ENCODE measurements around the gene APOL5. TPM values are rescaled to one million over a fixed set of nuclear protein-coding genes. Genes with fewer than 3 reads are reported as not detected.

The APOL5 gene
- total and polyA plus RNA-seq, 4 donors = 0.43 TPM; not detected in 3

DNA sequence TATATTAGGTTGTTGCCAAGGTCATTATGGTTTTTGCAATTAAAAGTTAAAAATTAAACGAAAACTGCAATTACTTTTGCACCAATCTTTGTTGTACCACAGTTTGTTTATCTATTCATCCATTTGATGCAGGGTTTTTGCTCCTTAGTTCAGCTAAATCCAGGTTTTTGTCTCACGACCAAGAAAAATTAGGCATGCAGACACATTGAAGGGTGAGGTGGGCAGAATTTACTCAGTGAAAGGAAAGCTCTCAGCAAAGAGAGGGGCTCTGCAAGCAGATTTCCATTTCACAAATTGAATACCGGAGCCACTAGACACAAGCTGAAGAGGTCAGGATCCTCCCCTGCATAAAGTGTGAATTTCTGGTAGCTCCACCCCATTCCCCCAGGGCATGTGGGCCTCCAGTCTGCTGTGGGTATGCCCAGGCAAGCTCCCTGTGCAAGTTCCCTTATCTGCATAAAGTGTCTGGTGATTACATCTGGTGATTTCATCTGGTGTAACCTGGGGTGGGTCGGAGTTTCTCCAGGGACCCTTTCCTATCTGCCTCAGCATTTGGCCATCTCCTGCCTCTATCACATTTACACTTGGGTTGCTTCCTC lies 36.1 kb upstream of the APOL5 start:
- TF ChIP-seq SP1 (IDR thresholded peaks at IDR 0.05) (no peak), FOXA1 (IDR thresholded peaks at IDR 0.05) (no peak), HNF4G (IDR thresholded peaks at IDR 0.05) (no peak), JUND (IDR thresholded peaks at IDR 0.05) (no peak), GABPA (IDR thresholded peaks at IDR 0.05 in 1 of 2, conservative IDR thresholded peaks at IDR 0.05 in 1 of 2) (no peak), FOXA2 (IDR thresholded peaks at IDR 0.05) (no peak), RAD21 (IDR thresholded peaks at IDR 0.05) (no peak), EGR1 (IDR thresholded peaks at IDR 0.05; ENCODE audit: low read depth in 2 of 2) (no peak), YY1 (IDR thresholded peaks at IDR 0.05) (no peak), RXRA (IDR thresholded peaks at IDR 0.05) (no peak), NR2F2 (IDR thresholded peaks at IDR 0.05) (no peak), HNF4A (conservative IDR thresholded peaks at IDR 0.05) (no peak), TAF1 (conservative IDR thresholded peaks at IDR 0.05) (no peak)
- TF ChIP-seq, protein P1, sequence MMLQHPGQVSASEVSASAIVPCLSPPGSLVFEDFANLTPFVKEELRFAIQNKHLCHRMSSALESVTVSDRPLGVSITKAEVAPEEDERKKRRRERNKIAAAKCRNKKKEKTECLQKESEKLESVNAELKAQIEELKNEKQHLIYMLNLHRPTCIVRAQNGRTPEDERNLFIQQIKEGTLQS (IDR thresholded peaks at IDR 0.05) = no peak
- TF ChIP-seq, protein P2, sequence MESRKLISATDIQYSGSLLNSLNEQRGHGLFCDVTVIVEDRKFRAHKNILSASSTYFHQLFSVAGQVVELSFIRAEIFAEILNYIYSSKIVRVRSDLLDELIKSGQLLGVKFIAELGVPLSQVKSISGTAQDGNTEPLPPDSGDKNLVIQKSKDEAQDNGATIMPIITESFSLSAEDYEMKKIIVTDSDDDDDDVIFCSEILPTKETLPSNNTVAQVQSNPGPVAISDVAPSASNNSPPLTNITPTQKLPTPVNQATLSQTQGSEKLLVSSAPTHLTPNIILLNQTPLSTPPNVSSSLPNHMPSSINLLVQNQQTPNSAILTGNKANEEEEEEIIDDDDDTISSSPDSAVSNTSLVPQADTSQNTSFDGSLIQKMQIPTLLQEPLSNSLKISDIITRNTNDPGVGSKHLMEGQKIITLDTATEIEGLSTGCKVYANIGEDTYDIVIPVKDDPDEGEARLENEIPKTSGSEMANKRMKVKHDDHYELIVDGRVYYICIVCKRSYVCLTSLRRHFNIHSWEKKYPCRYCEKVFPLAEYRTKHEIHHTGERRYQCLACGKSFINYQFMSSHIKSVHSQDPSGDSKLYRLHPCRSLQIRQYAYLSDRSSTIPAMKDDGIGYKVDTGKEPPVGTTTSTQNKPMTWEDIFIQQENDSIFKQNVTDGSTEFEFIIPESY (IDR thresholded peaks at IDR 0.05) = no peak
- TF ChIP-seq, protein P3, sequence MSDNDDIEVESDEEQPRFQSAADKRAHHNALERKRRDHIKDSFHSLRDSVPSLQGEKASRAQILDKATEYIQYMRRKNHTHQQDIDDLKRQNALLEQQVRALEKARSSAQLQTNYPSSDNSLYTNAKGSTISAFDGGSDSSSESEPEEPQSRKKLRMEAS (IDR thresholded peaks at IDR 0.05) = no peak
- TF ChIP-seq, protein P4, sequence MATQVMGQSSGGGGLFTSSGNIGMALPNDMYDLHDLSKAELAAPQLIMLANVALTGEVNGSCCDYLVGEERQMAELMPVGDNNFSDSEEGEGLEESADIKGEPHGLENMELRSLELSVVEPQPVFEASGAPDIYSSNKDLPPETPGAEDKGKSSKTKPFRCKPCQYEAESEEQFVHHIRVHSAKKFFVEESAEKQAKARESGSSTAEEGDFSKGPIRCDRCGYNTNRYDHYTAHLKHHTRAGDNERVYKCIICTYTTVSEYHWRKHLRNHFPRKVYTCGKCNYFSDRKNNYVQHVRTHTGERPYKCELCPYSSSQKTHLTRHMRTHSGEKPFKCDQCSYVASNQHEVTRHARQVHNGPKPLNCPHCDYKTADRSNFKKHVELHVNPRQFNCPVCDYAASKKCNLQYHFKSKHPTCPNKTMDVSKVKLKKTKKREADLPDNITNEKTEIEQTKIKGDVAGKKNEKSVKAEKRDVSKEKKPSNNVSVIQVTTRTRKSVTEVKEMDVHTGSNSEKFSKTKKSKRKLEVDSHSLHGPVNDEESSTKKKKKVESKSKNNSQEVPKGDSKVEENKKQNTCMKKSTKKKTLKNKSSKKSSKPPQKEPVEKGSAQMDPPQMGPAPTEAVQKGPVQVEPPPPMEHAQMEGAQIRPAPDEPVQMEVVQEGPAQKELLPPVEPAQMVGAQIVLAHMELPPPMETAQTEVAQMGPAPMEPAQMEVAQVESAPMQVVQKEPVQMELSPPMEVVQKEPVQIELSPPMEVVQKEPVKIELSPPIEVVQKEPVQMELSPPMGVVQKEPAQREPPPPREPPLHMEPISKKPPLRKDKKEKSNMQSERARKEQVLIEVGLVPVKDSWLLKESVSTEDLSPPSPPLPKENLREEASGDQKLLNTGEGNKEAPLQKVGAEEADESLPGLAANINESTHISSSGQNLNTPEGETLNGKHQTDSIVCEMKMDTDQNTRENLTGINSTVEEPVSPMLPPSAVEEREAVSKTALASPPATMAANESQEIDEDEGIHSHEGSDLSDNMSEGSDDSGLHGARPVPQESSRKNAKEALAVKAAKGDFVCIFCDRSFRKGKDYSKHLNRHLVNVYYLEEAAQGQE (IDR thresholded peaks at IDR 0.05) = no peak
- TF ChIP-seq, protein P5, sequence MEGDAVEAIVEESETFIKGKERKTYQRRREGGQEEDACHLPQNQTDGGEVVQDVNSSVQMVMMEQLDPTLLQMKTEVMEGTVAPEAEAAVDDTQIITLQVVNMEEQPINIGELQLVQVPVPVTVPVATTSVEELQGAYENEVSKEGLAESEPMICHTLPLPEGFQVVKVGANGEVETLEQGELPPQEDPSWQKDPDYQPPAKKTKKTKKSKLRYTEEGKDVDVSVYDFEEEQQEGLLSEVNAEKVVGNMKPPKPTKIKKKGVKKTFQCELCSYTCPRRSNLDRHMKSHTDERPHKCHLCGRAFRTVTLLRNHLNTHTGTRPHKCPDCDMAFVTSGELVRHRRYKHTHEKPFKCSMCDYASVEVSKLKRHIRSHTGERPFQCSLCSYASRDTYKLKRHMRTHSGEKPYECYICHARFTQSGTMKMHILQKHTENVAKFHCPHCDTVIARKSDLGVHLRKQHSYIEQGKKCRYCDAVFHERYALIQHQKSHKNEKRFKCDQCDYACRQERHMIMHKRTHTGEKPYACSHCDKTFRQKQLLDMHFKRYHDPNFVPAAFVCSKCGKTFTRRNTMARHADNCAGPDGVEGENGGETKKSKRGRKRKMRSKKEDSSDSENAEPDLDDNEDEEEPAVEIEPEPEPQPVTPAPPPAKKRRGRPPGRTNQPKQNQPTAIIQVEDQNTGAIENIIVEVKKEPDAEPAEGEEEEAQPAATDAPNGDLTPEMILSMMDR (IDR thresholded peaks at IDR 0.05; ENCODE audit: low read depth, low read length, missing input control) = no peak
- WGBS = 80% methylated on average over 4 of the region's 4 CpGs
- Histone ChIP-seq H3K4me3 (ENCODE audit: low read depth in 1 of 3, low read length in 3 of 3) (no peak overlapping the region), H3K9me3 (ENCODE audit: control insufficient read depth in 4 of 4, low read length in 3 of 4) (peaks cover 0 to 3% (median 2%) of the 10 kb centered on the region in 4 donors), H3K27ac (ENCODE audit: low read depth in 1 of 2, low read length in 2 of 2) (no peak overlapping the region), H3K9ac (ENCODE audit: low read depth in 1 of 2, low read length in 2 of 2) (no peak overlapping the region), H3K27me3 (ENCODE audit: control insufficient read depth in 4 of 4, insufficient read depth in 4 of 4, low read length in 3 of 4) (no peaks in the 10 kb centered on the region), H3K36me3 (ENCODE audit: control insufficient read depth in 4 of 4, insufficient read depth in 3 of 4, low read depth in 1 of 4, low read length in 3 of 4) (no peaks in the 10 kb centered on the region), H3K4me1 (ENCODE audit: control insufficient read depth in 4 of 4, insufficient read depth in 4 of 4, low read length in 3 of 4) (peaks cover 2 to 10% (median 7%) of the 10 kb centered on the region in 4 donors)
- no peak for DNase-seq (ENCODE audit: low spot score)
